Epithelial cell of proximal tubule (primary cell): Measurements from ENCODE around the gene CHD2. TPM values are rescaled to one million over a fixed set of nuclear protein-coding genes. Genes with fewer than 3 reads are reported as not detected.

ENCODE experiments used
- DNase-seq: peaks from one replicate; pipeline ENCODE4 v3.0.0-alpha.2; 2011; ENCODE audit warnings: low read depth
- H3K4me3 ChIP-seq: 2 replicates; pipeline ENCODE4 v1.5.1; 2011; ENCODE audit warnings: low read depth, mild to moderate bottlenecking, low read length
- total RNA-seq: library from RNA; depleted of rRNA; stranded (reverse); fragments of >200 nt; gene quantifications from 2 replicates; pipeline ENCODE4 v1.2.3, GENCODE V29; 2015
- TF ChIP-seq, protein P1 (sequence below): conservative IDR thresholded peaks from 2 replicates; pipeline ENCODE4 v1.5.1; 2012; ENCODE audit warnings: low read depth, mild to moderate bottlenecking, low read length

CHD2 gene
- total RNA-seq, 1 donor from 2014 or later, result 26.5 TPM

DNA sequence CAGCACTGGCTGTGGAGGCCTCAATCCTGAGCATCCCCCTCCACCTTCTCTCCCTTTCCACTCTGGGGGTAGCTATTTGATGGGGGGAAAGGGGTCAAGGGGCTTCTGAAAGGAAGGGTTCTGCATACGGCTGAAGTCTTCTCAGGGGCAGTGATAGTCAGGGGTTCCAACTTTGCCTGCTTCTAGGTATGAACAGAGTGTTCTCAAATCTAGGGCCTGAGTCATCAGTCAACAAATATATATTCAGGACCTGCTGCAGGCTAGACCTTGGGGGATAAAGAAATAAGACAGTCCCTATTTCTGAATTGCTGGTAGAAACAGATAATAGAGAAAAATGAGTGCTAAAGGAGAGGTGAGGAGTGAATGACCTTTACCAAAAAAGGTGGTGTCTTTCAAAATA is 176.1 kb downstream of the CHD2 start:
- TF ChIP-seq, protein P1, sequence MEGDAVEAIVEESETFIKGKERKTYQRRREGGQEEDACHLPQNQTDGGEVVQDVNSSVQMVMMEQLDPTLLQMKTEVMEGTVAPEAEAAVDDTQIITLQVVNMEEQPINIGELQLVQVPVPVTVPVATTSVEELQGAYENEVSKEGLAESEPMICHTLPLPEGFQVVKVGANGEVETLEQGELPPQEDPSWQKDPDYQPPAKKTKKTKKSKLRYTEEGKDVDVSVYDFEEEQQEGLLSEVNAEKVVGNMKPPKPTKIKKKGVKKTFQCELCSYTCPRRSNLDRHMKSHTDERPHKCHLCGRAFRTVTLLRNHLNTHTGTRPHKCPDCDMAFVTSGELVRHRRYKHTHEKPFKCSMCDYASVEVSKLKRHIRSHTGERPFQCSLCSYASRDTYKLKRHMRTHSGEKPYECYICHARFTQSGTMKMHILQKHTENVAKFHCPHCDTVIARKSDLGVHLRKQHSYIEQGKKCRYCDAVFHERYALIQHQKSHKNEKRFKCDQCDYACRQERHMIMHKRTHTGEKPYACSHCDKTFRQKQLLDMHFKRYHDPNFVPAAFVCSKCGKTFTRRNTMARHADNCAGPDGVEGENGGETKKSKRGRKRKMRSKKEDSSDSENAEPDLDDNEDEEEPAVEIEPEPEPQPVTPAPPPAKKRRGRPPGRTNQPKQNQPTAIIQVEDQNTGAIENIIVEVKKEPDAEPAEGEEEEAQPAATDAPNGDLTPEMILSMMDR, result no peak
- H3K4me3 ChIP-seq, result no peak overlapping the region

DNA sequence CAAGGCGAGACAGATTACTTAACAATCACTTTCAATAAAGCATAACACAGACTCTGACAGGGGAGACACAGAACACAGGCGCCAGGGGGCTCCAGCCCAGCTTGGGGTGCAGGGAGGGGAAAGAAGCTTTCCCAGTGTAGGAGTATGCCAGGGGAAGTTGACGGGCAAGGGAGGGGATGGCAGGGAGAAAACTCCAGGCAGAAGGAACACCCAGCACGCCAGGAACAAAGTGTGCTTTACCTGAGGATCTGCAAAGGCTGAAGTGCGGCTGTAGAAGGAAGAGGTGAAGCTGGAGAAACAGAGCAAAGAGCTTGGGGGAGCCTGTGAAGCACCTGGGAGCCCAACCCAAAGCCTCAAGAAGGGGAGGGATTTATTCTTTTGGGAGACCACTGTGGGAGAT is 176.8 kb downstream of the CHD2 start:
- H3K4me3 ChIP-seq, result no peak overlapping the region
- DNase-seq, result no peak
- TF ChIP-seq, protein P1, result no peak

More for the DNA sequence above, 176.1 kb downstream of the CHD2 start:
- DNase-seq, result no peak

Other genes with a start within 250 kb of the CHD2 start
- 9.3 and 9.6 TPM in 2 replicates for gene FAM174B, start 244.5 kb upstream of the CHD2 start, total RNA-seq
- 0.36 and 0.40 TPM in 2 replicates for gene RGMA, start 188.9 kb downstream of the CHD2 start, total RNA-seq